GM15510 (cell line): ENCODE results near the gene THNSL1.
A peak's percentile ranks its signal among the peaks of the same experiment; 100 is the strongest.

Experiments used
- POLR2A ChIP-seq: IDR thresholded peaks from 3 replicates; pipeline ENCODE4 v1.6.1; 2011; ENCODE audit warnings: borderline replicate concordance; ENCODE audit not compliant: insufficient read length; ENCODE audit errors: extremely low read depth

The THNSL1 gene, protein sequence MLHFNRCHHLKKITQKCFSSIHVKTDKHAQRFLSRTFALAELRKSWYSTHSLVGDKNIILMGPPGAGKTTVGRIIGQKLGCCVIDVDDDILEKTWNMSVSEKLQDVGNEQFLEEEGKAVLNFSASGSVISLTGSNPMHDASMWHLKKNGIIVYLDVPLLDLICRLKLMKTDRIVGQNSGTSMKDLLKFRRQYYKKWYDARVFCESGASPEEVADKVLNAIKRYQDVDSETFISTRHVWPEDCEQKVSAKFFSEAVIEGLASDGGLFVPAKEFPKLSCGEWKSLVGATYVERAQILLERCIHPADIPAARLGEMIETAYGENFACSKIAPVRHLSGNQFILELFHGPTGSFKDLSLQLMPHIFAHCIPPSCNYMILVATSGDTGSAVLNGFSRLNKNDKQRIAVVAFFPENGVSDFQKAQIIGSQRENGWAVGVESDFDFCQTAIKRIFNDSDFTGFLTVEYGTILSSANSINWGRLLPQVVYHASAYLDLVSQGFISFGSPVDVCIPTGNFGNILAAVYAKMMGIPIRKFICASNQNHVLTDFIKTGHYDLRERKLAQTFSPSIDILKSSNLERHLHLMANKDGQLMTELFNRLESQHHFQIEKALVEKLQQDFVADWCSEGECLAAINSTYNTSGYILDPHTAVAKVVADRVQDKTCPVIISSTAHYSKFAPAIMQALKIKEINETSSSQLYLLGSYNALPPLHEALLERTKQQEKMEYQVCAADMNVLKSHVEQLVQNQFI

DNA sequence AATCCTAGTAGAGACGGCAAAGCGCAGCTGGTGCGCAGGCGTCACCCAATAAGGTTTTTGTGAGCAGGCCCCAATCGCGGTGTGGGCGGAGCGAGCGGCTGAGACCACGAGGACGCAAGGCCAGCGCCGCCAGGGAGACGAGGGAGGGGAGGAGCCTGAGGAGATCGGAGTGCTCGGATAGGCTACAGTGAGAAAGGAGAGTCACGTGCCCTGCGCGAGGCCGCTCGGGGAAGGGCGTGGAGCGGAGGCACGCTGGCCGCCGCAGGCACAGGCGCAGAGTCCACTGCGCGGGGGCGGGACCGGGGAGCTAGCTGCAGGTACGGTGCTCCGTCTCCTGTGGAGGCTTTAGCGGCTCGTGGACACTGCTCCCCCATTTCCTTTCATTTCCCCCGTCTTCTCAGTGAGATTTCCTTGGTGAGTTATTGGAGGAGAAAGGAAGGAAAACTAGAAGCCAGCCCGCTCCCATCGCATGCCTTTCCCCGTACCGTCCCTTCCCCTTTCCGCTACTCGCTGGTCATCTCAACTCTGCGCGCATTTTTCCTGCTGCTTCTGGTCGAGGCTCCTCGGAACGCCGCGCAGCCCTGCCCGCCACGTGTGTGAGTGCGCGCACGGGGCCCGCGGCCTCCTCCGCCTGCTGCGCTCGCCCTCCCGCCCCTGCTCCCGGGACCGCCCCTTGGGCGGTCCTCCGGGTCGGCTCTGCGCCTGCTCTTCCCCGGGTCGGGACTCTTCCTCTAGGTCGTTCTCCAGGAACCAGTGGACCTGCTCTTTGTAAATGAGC is at the start of gene THNSL1:
THNSL1 (plus strand) TSS at position 237 of the 778 bp plus-strand sequence. CDS start 6,612 bp downstream, outside the sequence.
- TF ChIP-seq POLR2A, result peak; percentile 85

DNA sequence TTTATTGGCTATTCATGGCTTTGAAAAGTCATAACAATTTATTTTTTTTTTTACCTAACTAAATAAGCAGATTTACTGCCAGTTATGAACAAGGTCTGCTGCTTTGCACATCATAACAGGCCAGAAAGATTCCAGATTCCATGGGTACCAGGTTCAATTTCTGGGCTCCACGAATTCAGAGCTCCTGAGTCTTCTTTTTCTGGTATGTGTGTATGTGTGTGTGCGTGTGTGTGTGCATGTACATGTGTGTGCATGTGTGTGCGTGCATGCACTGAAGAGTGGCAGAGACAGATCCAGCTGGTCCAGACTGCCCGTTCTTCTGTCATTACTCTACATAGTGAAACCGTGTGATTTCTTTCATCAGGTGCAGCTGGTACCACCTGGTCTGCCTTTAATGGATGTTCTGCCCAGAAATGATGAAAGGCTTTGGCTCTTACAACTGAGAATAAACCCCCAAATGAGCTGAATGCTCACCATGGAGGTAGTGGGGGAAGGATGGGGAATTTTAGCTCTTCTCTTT is 49.4 kb upstream of the THNSL1 start:
- no peak for TF ChIP-seq POLR2A

DNA sequence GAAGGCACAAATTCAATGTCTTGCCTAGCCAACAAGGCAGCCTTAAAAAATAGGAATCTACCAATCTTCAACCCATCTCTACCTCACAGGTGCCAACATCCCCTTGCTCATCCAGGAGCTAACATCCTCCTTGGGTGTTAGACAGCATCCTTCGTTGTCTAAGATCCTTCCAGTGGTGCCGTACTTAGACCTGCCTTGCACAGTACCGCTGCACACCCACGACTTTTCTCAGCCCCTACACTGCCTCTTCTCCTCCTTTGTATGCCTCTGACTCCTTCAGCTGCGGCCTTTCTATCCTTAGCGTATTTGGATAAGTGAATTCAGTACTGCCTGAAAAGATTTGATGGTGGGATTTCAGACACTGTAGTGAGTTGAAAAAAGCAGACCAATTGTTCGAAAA is 48.1 kb upstream of the THNSL1 start:
- no peak for TF ChIP-seq POLR2A

DNA sequence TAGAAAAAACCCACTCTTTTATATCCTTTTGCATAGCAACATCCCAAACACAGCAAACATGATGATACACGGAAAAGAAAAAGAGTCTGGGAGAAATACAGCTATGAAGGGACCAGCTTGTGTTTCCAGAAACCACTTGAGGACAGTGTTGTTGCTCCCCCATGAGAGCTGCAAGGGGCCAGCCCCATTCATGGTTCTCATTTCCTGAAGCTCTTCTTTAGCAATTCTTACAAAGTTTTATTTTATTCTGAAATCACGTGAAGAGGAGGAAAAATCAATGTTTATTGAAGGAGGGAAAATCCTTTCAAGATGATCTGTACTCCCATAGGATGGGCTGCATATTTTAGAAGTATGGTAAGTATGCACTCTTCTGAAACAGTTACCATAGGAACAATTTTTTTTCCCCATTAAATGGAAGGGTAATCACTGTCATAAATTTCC is 46.6 kb upstream of the THNSL1 start:
- no peak for TF ChIP-seq POLR2A

DNA sequence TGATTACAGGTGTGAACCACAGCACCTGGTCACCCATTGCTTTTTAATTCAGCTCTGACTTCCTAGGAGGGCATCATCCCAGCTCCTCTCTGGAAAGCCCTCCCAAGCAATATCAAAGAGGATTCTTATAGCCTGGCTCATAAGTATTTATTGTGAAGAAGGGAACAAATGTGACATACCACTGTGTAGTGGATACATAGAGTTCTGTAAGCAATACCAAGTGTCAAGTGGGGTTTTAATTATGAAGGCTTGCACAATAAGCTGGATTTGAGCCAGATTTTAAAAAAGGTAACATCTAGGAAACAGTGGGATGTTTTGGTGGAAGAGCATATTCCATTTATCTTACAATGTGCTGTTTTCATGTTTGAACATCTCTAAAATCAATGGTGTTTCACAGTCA is 45.0 kb upstream of the THNSL1 start:
- TF ChIP-seq POLR2A, result no peak

DNA sequence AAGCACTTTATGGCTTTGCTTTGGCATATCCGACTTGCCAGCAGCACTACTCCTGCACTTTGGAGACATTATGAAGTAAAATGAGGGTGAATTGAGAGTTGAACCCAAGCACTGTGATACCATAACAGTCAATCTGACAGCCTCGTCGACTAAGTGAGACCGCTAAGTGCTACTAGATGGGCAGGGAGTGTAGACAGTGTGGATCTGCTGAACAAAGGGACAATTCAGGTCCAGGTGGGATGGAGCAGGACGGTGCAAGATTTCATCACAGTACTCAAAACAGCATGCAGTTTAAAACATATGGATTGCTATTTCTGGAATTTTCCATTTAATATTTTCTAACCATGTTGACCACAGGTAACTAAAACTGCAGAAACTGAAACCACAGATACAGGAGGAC is 43.2 kb upstream of the THNSL1 start:
- no peak for TF ChIP-seq POLR2A

DNA sequence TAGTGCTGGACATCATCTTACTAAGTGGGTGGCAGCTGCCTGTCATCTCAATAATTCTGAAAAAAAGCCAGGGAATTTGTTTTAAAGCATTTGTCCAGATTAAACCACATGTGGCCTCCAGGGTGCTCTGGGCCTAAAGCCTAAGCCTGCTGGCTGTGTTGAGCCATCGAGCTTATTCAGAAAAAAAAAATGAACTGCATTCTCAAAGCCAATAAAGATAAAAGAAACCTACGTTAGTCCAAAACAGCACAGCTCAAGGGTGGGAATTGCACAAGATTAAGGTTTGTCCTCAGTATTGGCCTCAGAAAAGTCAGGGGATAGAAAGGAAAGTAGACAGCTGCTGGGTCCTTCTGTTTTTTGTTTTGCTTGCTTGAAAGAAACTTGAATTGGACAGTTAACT is 41.4 kb upstream of the THNSL1 start:
- TF ChIP-seq POLR2A, result no peak

DNA sequence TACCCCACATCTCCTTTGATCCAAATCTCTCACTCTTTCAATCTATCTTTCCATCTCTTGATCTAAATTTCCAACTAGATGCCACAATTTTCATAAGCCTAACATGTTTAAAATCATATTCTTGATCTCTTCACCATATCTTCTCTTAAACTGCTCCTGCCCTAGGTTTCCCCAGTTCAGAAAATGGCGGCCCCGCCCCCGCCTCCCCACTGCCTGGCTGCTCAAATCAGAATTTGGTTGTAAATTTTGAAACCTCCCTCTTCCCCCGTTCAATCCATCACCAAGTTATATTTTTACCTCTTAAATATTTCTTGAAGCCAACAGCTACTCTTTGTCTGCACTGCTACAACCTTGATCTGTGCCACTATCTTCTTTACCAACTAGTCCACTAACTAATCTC is 36.7 kb upstream of the THNSL1 start:
- no peak for TF ChIP-seq POLR2A

DNA sequence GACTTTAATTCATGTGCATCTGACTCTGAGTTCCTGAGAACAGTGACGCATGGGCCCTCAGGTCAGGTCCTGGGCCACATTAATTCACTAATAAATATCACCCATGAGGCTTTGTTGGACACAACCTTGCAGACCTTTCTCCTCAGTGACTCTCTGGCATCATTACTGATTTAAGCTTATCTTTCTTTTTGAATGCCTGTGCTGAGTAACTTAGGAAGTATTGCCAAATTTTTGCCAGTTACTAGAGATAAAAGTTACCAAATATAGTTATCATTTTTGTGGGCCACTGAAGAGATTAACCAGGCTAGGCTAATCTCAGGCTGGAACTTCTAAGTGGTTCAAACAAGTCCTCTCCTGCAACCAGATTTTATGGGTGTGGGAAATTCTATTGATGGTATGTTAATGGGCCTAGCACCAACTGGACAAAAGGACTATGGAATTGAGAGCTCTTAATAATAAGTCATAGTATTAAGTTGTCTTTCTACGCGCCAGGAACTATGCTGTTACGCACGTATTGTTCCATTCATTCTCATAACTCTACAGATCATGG is 35.2 kb upstream of the THNSL1 start:
- TF ChIP-seq POLR2A, result no peak

DNA sequence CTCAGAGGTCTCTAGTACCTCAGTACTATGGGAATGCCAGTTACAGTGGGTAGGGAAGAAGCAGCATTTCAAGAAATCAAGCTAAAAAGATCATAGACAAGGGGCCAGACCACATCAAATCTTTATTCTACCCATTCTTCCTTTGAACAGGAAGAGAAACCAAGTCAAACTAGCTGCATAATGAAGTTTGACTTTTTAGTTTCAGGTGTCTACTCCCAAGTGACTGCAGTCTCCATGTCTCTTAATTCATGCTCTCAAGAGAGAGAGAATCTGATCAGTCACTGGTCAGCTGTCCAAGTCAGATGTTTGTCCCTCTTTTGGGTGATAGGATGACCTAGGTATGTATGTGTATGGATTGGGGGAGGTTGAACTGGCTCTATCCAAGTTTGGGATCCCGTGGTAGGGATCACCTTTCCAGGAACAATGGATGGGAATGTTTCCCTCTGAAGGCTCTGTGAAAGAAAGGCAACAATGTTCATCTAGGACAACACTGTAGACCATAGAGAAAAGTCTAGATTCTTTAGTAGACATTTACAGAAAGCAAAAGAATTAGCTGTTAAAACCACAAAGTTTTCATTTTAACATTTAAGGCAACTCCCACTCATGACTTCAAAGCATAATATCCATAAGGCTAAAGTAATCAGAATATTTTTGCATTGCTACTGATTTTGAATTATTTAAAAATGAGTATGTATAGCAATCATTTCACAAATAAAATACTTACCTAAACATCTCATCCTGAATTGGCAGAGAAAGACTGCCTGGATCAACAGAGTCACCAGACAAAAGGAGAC is 33.9 kb upstream of the THNSL1 start:
- no peak for TF ChIP-seq POLR2A

DNA sequence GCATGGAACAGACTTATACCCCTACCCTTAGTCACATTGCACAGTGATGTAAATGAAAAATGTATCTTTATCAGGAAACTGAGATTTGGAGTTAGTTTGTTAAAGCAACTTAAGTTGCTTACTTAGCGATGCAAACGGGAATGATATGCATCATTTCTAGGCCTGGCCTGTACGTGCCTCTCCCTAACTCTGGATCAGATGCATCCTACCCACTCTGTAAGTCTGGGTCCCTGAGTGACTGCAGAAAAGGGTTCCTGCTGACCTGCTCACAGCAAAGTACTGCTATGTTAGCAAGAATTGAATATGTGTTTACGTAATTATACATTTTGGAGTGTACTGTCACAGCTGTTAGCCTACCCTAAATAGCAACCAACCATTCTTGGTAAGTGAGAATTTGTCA is 33.3 kb upstream of the THNSL1 start:
- no peak for TF ChIP-seq POLR2A

DNA sequence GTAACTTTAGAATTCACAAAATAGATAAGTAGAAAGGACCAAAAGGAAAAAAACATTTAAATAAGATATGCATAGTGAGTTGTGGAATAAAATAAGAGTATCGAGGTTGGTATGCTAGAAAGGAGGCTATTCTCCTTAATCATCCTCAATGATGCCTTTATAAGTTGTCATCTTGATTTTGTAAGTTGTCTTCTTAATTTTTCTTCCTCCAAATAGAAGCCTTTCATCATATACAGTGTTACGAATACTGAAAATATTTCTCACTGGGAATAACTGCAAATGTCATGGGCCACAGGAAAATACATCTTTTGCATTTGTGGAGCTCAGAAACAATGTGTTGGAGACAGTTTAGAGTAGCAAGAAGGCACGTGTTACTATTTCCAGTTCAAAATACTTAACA is 32.5 kb upstream of the THNSL1 start:
- no peak for TF ChIP-seq POLR2A

DNA sequence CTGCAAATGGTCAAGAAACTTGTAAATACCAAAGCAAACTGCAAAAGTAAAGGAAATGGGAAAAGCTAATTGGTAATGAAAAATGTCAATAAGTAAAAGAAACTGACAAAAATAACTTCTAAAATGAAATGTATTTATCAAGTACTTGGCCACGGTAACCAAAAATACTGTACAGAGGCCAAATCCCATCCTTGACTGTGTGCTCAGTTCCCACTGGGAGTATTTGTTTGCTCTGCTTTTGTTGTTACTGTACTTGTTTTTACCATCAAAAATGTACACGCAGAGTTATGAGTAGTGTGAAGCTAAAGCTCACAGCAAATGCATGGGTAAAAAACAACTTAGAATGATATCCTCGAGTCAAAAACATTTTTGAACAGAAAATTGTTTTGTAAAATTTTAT is 31.5 kb upstream of the THNSL1 start:
- TF ChIP-seq POLR2A, result no peak
